ENCODE data around the gene SPINK9. TPM values are rescaled to one million over a fixed set of nuclear protein-coding genes. Genes with fewer than 3 reads are reported as not detected.
A peak's percentile ranks its signal among the peaks of the same experiment; 100 is the strongest.

The SPINK9 gene
- total and polyA plus RNA-seq, 8 donors, result not detected

- peaks cover 0 to 10% (median 8%) of the 10 kb centered on the region in 4 donors for H3K36me3 ChIP-seq
- H3K4me1 ChIP-seq, result peaks cover 39 to 87% (median 68%) of the 10 kb centered on the region in 4 donors
Measured at GRCh38 chr5:148387325-148387724, 52.0 kb downstream of the SPINK9 start.

GRCh38 chr5:148388696-148389095, 53.3 kb downstream of the SPINK9 start:
- intact Hi-C loops (cut with DNase I; ENCODE audit: low total_unique reads), result no loop called here
- no peak for TF ChIP-seq CTCF (IDR thresholded peaks at IDR 0.05)
- TF ChIP-seq EP300 (IDR thresholded peaks at IDR 0.05), result no peak
- no peak for TF ChIP-seq POLR2A (IDR thresholded peaks at IDR 0.05)
- TF ChIP-seq POLR2AphosphoS5 (IDR thresholded peaks at IDR 0.05), result no peak
- H3K36me3 ChIP-seq, result peaks cover 0 to 10% (median 8%) of the 10 kb centered on the region in 4 donors
- WGBS, 5 donors, result 30 to 65% (median 49%) methylated on average over 1 of the region's 1 CpG
- peak overlapping the region in 1 of 4 donors; percentile 5 for H3K4me3 ChIP-seq
- peak overlapping the region in 1 of 5 donors; percentile 38 for H3K27ac ChIP-seq
- peaks cover 44 to 92% (median 74%) of the 10 kb centered on the region in 4 donors for H3K4me1 ChIP-seq
- no peaks in the 10 kb centered on the region for H3K27me3 ChIP-seq
- DNase-seq, result no peak
- no peaks in the 10 kb centered on the region for H3K9me3 ChIP-seq

More at GRCh38 chr5:148387325-148387724, 52.0 kb downstream of the SPINK9 start:
- no peaks in the 10 kb centered on the region for H3K9me3 ChIP-seq
- H3K4me3 ChIP-seq, result no peak overlapping the region
- 54 to 73% (median 70%) methylated on average over 3 of the region's 3 CpGs for WGBS, 5 donors
- no peaks in the 10 kb centered on the region for H3K27me3 ChIP-seq
- TF ChIP-seq POLR2AphosphoS5 (IDR thresholded peaks at IDR 0.05) (no peak), EP300 (IDR thresholded peaks at IDR 0.05) (no peak), POLR2A (IDR thresholded peaks at IDR 0.05) (no peak), CTCF (IDR thresholded peaks at IDR 0.05) (no peak)
- intact Hi-C loops (cut with DNase I; ENCODE audit: low total_unique reads), result no loop called here
- DNase-seq, result no peak
- peak overlapping the region in 1 of 5 donors; percentile 38 for H3K27ac ChIP-seq

Small RNA genes within 50 kb of the gene (small RNA-seq; reads per million reads assigned to genes)
- 0 reads per million in 4 donors for gene RF00017

Other genes with a start within 250 kb of the SPINK9 start
- not detected for gene SPINK14, start 167.0 kb upstream of the SPINK9 start, total RNA-seq
- not detected for gene SPINK14, start 167.0 kb upstream of the SPINK9 start, polyA plus RNA-seq
- gene SPINK6, start 132.5 kb upstream of the SPINK9 start, total RNA-seq, result not detected
- not detected for gene SPINK6, start 132.5 kb upstream of the SPINK9 start, polyA plus RNA-seq
- not detected for gene MARCOL, start 97.0 kb upstream of the SPINK9 start, total RNA-seq
- gene MARCOL, start 97.0 kb upstream of the SPINK9 start, polyA plus RNA-seq, result not detected
- 1 to 10 TPM in 1 of 5 donors, not detected in 4; 1.5 TPM for gene SPINK13, start 66.8 kb upstream of the SPINK9 start, total RNA-seq
- 1 to 10 TPM in 2 of 3 donors, not detected in 1; 1.4 to 9.3 TPM for gene SPINK13, start 66.8 kb upstream of the SPINK9 start, polyA plus RNA-seq
- gene SPINK7, start 23.1 kb upstream of the SPINK9 start, total RNA-seq, result not detected
- gene SPINK7, start 23.1 kb upstream of the SPINK9 start, polyA plus RNA-seq, result 10 to 100 TPM in 1 of 3 donors, 1 to 10 TPM in 1, not detected in 1; 4.9 to 55.8 TPM
- 100 to 1,000 TPM in 2 of 5 donors, 10 to 100 TPM in 3; 16.3 to 119 (median 45.5) TPM for gene FBXO38, start 48.4 kb downstream of the SPINK9 start, total RNA-seq
- 10 to 100 TPM; 10.7 to 15.6 (median 11.4) TPM for gene FBXO38, start 48.4 kb downstream of the SPINK9 start, polyA plus RNA-seq

All from stomach (tissue), 9 donors.